HepG2 (cell line): ENCODE measurements around the gene ADPGK. TPM values are rescaled to one million over a fixed set of nuclear protein-coding genes. Genes with fewer than 3 reads are reported as not detected.

ENCODE experiments used
- ATAC-seq: fragments of 200-7000 bp; cut with Tn5 transposase; 3 replicates; pipeline ENCODE4 v1.9.1; 2020; ENCODE audit warnings: mild to moderate bottlenecking, moderate library complexity
- BruUV-seq: library from RNA; stranded (reverse); fragments of 400-500 nt; replicated peaks from 2 replicates; lab custom pipeline; 2021; lab: Mats Ljungman, UMichigan
- CTCF ChIA-PET: fragments of 300-600 bp; formaldehyde crosslinking; extraction: SDS; loops from one replicate; lab custom pipeline; 2021; ENCODE audit warnings: low total read pairs, inconsistent platforms, low intra/inter-chr PET ratio; lab: Yijun Ruan, JAX
- POLR2A ChIA-PET: fragments of 350-600 bp; sonication (Branson Sonifier 250); formaldehyde crosslinking; loops from one replicate; lab custom pipeline; 2020; ENCODE audit warnings: antibody characterized with exemption, inconsistent platforms; lab: Yijun Ruan, JAX
- DNase-seq: peaks from one replicate; pipeline ENCODE4 v3.0.0-alpha.2; 2015; ENCODE audit warnings: low spot score
- FAIRE-seq: peaks from 3 replicates; lab custom pipeline; 2011; peaks lifted over from hg19 to GRCh38; lab: Jason Lieb, UNC
- H2AFZ ChIP-seq: one replicate; pipeline ENCODE4 v1.6.1; 2011; ENCODE audit warnings: low read length, inconsistent platforms
- H3K27ac ChIP-seq: fragments of 300-600 bp; 3 replicates; pipeline ENCODE4 v1.8.0; 2011; ENCODE audit warnings: mixed run types, mild to moderate bottlenecking, mixed read lengths, low read length, inconsistent platforms; ENCODE audit not compliant: insufficient read depth; ENCODE audit errors: extremely low read length
- H3K27me3 ChIP-seq, 2 experiments: fragments of 200-600 bp in 1 of 2; 2 replicates in 1 of 2; 3 replicates in 1 of 2; pipeline versions ENCODE4 v1.6.0 to v1.8.0; 2011; ENCODE audit warnings: low read length in 2 of 2, mild to moderate bottlenecking in 2 of 2, moderate library complexity in 2 of 2, inconsistent platforms in 1 of 2; ENCODE audit not compliant: insufficient read depth in 2 of 2, control insufficient read depth in 1 of 2
- H3K36me3 ChIP-seq, 2 experiments: fragments of 200-600 bp in 1 of 2; replicated peaks in 1 of 2; 2 replicates in 1 of 2; 3 replicates in 1 of 2; pipeline versions ENCODE4 v1.5.1 to v1.8.0; 2011; ENCODE audit warnings: low read length in 2 of 2, inconsistent platforms in 1 of 2; ENCODE audit not compliant: insufficient read depth in 2 of 2, control insufficient read depth in 1 of 2
- H3K4me1 ChIP-seq: 2 replicates; pipeline ENCODE4 v1.5.1; 2012; ENCODE audit warnings: low read length, inconsistent platforms; ENCODE audit not compliant: insufficient read depth
- H3K4me2 ChIP-seq: 2 replicates; pipeline ENCODE4 v1.6.0; 2011; ENCODE audit warnings: low read depth, low read length, inconsistent platforms
- H3K4me3 ChIP-seq, 3 experiments: fragments of 200-600 bp in 1 of 3; sonication (generic), shearing (Covaris generic) in 1 of 3; replicated peaks in 1 of 3; 2 replicates each; pipeline ENCODE4 v1.5.1; 2011 to 2016; ENCODE audit warnings: low read length in 3 of 3, inconsistent platforms in 2 of 3, low read depth in 2 of 3, mild to moderate bottlenecking in 2 of 3, control low read depth in 1 of 3, mixed read lengths in 1 of 3; ENCODE audit not compliant: insufficient read depth in 1 of 3
- H3K79me2 ChIP-seq: one replicate; pipeline ENCODE4 v1.6.1; 2011; ENCODE audit warnings: low read length, inconsistent platforms; ENCODE audit not compliant: insufficient read depth
- H3K9ac ChIP-seq: 2 replicates; pipeline ENCODE4 v1.6.0; 2011; ENCODE audit warnings: mild to moderate bottlenecking, low read depth, low read length, inconsistent platforms; ENCODE audit not compliant: insufficient read depth
- H3K9me3 ChIP-seq: 2 replicates; pipeline ENCODE4 v1.5.1; 2012; ENCODE audit warnings: mild to moderate bottlenecking, low read length
- H4K20me1 ChIP-seq: 2 replicates; pipeline ENCODE4 v1.6.0; 2011; ENCODE audit warnings: inconsistent platforms, mild to moderate bottlenecking, low read length, moderate library complexity; ENCODE audit not compliant: insufficient read depth
- EZH2 ChIP-seq: conservative IDR thresholded peaks from 2 replicates; pipeline ENCODE4 v1.6.1; 2012; ENCODE audit warnings: mild to moderate bottlenecking, low read depth, low read length, moderate library complexity
- GABPA ChIP-seq, 2 experiments: IDR thresholded peaks; 2 replicates each; pipeline ENCODE4 v1.6.1; 2011 to 2016; ENCODE audit warnings: low read depth in 2 of 2, low read length in 1 of 2, missing biosample characterization in 1 of 2, missing genetic modification characterization in 1 of 2
- KMT2B ChIP-seq: IDR thresholded peaks from 2 replicates; pipeline ENCODE4 v1.6.1; 2016; ENCODE audit warnings: missing genetic modification reagents, missing compliant biosample characterization
- MATR3 ChIP-seq: sonication (generic); formaldehyde crosslinking; IDR thresholded peaks from 2 replicates; pipeline ENCODE4 v1.4.0; 2020; ENCODE audit warnings: missing genetic modification reagents
- MLLT10 ChIP-seq: sonication (generic); formaldehyde crosslinking; IDR thresholded peaks from 2 replicates; pipeline ENCODE4 v1.4.0; 2020; ENCODE audit warnings: missing genetic modification reagents
- NFATC3 ChIP-seq: sonication (generic); formaldehyde crosslinking; IDR thresholded peaks from 2 replicates; pipeline ENCODE4 v1.5.1; 2020; ENCODE audit warnings: mild to moderate bottlenecking, missing genetic modification reagents
- SCMH1 ChIP-seq: sonication (generic); formaldehyde crosslinking; IDR thresholded peaks from 2 replicates; pipeline ENCODE4 v1.9.0; 2021; ENCODE audit warnings: missing genetic modification reagents, mild to moderate bottlenecking, borderline replicate concordance
- ZKSCAN1 ChIP-seq: fragments of 150-350 bp; IDR thresholded peaks from 2 replicates; pipeline ENCODE4 v1.6.1; 2014; ENCODE audit warnings: low read length
- ZNF224 ChIP-seq: sonication (generic); formaldehyde crosslinking; IDR thresholded peaks from 2 replicates; pipeline ENCODE4 v1.5.0; 2020; ENCODE audit warnings: mild to moderate bottlenecking, missing genetic modification reagents
- ZNF33A ChIP-seq: sonication (generic); formaldehyde crosslinking; IDR thresholded peaks from 2 replicates; pipeline ENCODE4 v1.5.1; 2020; ENCODE audit warnings: missing genetic modification reagents, mild to moderate bottlenecking, moderate library complexity, borderline replicate concordance
- ZNF530 ChIP-seq: sonication (generic); formaldehyde crosslinking; IDR thresholded peaks from 2 replicates; pipeline ENCODE4 v1.5.0; 2020; ENCODE audit warnings: low read depth, mild to moderate bottlenecking, missing genetic modification reagents
- WGBS: methylation state at CpG from one replicate; pipeline ENCODE4 v1.1.6; 2017; ENCODE audit warnings: low lambda C conversion rate; 5-methylcytosine and 5-hydroxymethylcytosine counted together
- in situ Hi-C: cut with HindIII; loops from 2 replicates; pipeline ENCODE4 v1.10.0; 2017; ENCODE audit warnings: low pct_unique_long_range_greater_than_20kb; ENCODE audit not compliant: extremely low pct_ligation_motif_present
- intact Hi-C: fragments of 100-400 bp; cut with micrococcal nuclease; formaldehyde crosslinking; loops from one replicate; pipeline ENCODE4 v1.10.0; 2022; ENCODE audit not compliant: unreplicated experiment
- polyA plus RNA-seq, 8 experiments: library from polyadenylated mRNA; depleted of rRNA in 3 of 8; stranded (reverse) in 7 of 8; unstranded in 1 of 8; fragments of >200 nt; fragmentation: Illumina TruSeq in 4 of 8; extraction: Trizol in 4 of 8; gene quantifications; 2 replicates each; pipeline versions ENCODE4 v1.2.1 to v1.2.3, GENCODE V29; 2011 to 2016; ENCODE audit warnings: low read depth in 4 of 8, missing spikeins in 1 of 8, mixed read lengths in 1 of 8; ENCODE audit not compliant: insufficient read depth in 1 of 8
- total RNA-seq, 5 experiments: library from RNA; depleted of rRNA; stranded (reverse); fragments of >200 nt; fragmentation: Illumina TruSeq; extraction: Trizol; gene quantifications; 2 replicates each; pipeline ENCODE4 v1.2.3, GENCODE V29; 2016; ENCODE audit warnings: low read depth in 1 of 5
- TF ChIP-seq, protein P1 (sequence below): sonication (generic); formaldehyde crosslinking; IDR thresholded peaks from 2 replicates; pipeline ENCODE4 v1.4.0; 2020; ENCODE audit warnings: mild to moderate bottlenecking, low read depth, missing genetic modification reagents
- TF ChIP-seq, protein P2 (sequence below): sonication (generic); formaldehyde crosslinking; IDR thresholded peaks from 2 replicates; pipeline ENCODE4 v1.8.0; 2022; ENCODE audit warnings: missing genetic modification reagents, mild to moderate bottlenecking, moderate library complexity, borderline replicate concordance
- TF ChIP-seq, protein P3 (sequence below): sonication (generic); formaldehyde crosslinking; IDR thresholded peaks from 2 replicates; pipeline ENCODE4 v1.4.0; 2020; ENCODE audit warnings: missing genetic modification reagents
- TF ChIP-seq, protein P4 (sequence below): sonication (generic); formaldehyde crosslinking; IDR thresholded peaks from 2 replicates; pipeline ENCODE4 v1.5.1; 2020; ENCODE audit warnings: missing genetic modification reagents, mild to moderate bottlenecking, borderline replicate concordance

Gene ADPGK
- total and polyA plus RNA-seq, 2 of the 13 experiments (the other 11 are each of a cell fraction or from before 2014, with no cell fraction given): 61.6 to 67.5 TPM

DNA sequence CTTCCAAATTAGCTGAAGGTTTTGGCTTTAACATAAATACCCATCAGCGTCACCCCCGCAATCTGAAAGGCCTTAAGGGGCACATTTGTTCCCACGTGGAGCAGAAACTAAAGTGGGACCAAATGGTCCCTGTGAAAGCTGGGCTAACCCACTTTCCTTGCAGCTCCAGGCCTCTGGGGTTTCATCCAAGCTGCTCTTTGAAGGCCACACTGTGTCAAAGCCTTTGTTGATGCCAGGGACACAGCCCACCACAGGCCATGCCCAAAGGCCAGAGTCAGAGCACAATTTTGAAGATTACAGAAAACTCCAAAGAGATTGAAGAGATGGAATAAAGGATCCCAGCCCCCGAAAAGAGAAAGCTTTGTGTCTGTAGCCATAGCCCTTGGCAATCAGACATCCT lies 2.7 kb upstream of the ADPGK start (continued):
- TF ChIP-seq, protein P1, sequence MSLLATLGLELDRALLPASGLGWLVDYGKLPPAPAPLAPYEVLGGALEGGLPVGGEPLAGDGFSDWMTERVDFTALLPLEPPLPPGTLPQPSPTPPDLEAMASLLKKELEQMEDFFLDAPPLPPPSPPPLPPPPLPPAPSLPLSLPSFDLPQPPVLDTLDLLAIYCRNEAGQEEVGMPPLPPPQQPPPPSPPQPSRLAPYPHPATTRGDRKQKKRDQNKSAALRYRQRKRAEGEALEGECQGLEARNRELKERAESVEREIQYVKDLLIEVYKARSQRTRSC (CRISPR knock-in tag): no peak
- no peak for TF ChIP-seq ZNF33A
- TF ChIP-seq, protein P2, sequence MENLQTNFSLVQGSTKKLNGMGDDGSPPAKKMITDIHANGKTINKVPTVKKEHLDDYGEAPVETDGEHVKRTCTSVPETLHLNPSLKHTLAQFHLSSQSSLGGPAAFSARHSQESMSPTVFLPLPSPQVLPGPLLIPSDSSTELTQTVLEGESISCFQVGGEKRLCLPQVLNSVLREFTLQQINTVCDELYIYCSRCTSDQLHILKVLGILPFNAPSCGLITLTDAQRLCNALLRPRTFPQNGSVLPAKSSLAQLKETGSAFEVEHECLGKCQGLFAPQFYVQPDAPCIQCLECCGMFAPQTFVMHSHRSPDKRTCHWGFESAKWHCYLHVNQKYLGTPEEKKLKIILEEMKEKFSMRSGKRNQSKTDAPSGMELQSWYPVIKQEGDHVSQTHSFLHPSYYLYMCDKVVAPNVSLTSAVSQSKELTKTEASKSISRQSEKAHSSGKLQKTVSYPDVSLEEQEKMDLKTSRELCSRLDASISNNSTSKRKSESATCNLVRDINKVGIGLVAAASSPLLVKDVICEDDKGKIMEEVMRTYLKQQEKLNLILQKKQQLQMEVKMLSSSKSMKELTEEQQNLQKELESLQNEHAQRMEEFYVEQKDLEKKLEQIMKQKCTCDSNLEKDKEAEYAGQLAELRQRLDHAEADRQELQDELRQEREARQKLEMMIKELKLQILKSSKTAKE (CRISPR knock-in tag): no peak
- no peak for TF ChIP-seq ZKSCAN1
- TF ChIP-seq ZNF224 (CRISPR knock-in tag): no peak
- TF ChIP-seq GABPA (IDR thresholded peaks at IDR 0.05; ENCODE audit: low read depth, low read length): no peak
- TF ChIP-seq GABPA (CRISPR knock-in tag; IDR thresholded peaks at IDR 0.05; ENCODE audit: low read depth): no peak
- TF ChIP-seq MLLT10 (CRISPR knock-in tag): no peak
- no peak for TF ChIP-seq KMT2B (CRISPR knock-in tag)

DNA sequence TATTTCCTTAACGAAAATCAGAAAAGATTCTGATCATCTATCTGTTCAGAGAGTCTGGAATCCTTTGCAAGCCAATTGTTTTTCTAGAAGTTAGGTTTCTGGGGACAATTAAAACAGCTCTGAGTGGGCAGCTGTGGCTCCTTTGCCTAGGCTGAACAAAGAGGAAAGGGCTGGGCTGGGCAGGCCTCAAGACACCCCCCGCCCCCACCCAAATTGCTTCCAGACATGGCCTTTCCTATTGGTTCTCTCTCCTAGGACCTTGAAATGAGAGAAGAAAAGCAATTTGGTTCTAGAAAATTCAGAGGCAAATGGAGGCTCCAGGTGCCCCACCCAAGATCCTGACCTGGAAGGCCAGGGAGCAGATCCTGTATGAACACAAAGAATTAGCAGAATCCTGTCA lies 2.3 kb upstream of the ADPGK start:
- WGBS: 56% methylated on average over 2 of the region's 2 CpGs
- intact Hi-C loops: no loop called here

More for the DNA sequence above, 2.3 kb upstream of the ADPGK start:
- H3K36me3 ChIP-seq: no peaks in the 10 kb centered on the region
- in situ Hi-C loops: no loop called here
- ChIA-PET POLR2A (no interaction called here), CTCF (no interaction called here)
- peaks cover 25% of the 10 kb centered on the region for H3K79me2 ChIP-seq
- H3K9me3 ChIP-seq: no peaks in the 10 kb centered on the region
- peaks cover 0 to 9% of the 10 kb centered on the region in 2 experiments; a peak in 1 of 5 replicates for H3K27me3 ChIP-seq
- no peak for FAIRE-seq
- no peak for ATAC-seq
- H3K27ac ChIP-seq: no peak overlapping the region
- no peak for DNase-seq
- H3K4me1 ChIP-seq: peaks cover 43% of the 10 kb centered on the region
- H3K4me3 ChIP-seq: no peak overlapping the region
- no TSS peak for BruUV-seq
- 0 out of 2 replicates have a peak overlapping the region, but pooled peaks have one; percentile 1 for H3K9ac ChIP-seq
- TF ChIP-seq ZNF530 (CRISPR knock-in tag) (no peak), EZH2 (no peak), SCMH1 (CRISPR knock-in tag) (no peak), NFATC3 (CRISPR knock-in tag) (no peak), MATR3 (CRISPR knock-in tag) (no peak)
- TF ChIP-seq, protein P3, sequence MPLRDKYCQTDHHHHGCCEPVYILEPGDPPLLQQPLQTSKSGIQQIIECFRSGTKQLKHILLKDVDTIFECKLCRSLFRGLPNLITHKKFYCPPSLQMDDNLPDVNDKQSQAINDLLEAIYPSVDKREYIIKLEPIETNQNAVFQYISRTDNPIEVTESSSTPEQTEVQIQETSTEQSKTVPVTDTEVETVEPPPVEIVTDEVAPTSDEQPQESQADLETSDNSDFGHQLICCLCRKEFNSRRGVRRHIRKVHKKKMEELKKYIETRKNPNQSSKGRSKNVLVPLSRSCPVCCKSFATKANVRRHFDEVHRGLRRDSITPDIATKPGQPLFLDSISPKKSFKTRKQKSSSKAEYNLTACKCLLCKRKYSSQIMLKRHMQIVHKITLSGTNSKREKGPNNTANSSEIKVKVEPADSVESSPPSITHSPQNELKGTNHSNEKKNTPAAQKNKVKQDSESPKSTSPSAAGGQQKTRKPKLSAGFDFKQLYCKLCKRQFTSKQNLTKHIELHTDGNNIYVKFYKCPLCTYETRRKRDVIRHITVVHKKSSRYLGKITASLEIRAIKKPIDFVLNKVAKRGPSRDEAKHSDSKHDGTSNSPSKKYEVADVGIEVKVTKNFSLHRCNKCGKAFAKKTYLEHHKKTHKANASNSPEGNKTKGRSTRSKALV (CRISPR knock-in tag): no peak
- TF ChIP-seq, protein P4, sequence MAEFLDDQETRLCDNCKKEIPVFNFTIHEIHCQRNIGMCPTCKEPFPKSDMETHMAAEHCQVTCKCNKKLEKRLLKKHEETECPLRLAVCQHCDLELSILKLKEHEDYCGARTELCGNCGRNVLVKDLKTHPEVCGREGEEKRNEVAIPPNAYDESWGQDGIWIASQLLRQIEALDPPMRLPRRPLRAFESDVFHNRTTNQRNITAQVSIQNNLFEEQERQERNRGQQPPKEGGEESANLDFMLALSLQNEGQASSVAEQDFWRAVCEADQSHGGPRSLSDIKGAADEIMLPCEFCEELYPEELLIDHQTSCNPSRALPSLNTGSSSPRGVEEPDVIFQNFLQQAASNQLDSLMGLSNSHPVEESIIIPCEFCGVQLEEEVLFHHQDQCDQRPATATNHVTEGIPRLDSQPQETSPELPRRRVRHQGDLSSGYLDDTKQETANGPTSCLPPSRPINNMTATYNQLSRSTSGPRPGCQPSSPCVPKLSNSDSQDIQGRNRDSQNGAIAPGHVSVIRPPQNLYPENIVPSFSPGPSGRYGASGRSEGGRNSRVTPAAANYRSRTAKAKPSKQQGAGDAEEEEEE (CRISPR knock-in tag): no peak
- H2AFZ ChIP-seq: peak overlapping the region; percentile 74
- peak overlapping the region; percentile 98; the same call in 1 of the 2 replicates for H3K4me2 ChIP-seq
- no peaks in the 10 kb centered on the region; the same call in 1 of the 2 replicates for H4K20me1 ChIP-seq
